ENCODE results near the gene MAN1A2. TPM values are rescaled to one million over a fixed set of nuclear protein-coding genes. Genes with fewer than 3 reads are reported as not detected.

Gene MAN1A2
- total and polyA plus RNA-seq, 10 of the 15 experiments (the other 5 are each of a cell fraction or from before 2014, with no cell fraction given), result 2.8 to 23.6 (median 16.0) TPM

DNA sequence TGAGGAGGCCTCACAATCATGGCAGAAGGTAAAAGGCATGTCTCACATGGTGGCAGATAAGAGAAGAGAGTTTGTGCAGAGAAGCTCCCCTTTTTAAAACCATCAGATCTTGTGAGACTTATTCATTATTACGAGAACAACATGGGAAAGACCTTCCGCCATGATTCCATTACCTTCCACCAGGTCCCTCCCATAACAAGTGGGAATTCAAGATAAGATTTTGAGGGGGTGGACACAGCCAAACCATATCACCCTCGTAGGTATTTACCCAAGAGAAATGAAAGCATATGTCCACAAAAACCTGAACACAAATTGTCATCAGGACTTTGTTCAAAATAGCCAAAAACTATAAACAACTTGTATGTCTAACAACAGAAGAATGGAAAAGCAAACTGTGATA lies 192.7 kb downstream of the MAN1A2 start:
- Histone ChIP-seq H3K27ac (ENCODE audit: control insufficient read depth, insufficient read depth) (no peak overlapping the region), H3K9me3 (replicated peaks; ENCODE audit: control insufficient read depth, insufficient read depth, low read length) (no peaks in the 10 kb centered on the region; the same call in 2 of the 3 replicates), H2AFZ (ENCODE audit: control insufficient read depth, low read depth, low read length) (no peak overlapping the region), H4K20me1 (ENCODE audit: control insufficient read depth, insufficient read depth) (peaks cover 3% of the 10 kb centered on the region), H3K36me3 (ENCODE audit: control insufficient read depth in 2 of 2, insufficient read depth in 2 of 2, low read length in 1 of 2) (no peaks in the 10 kb centered on the region), H3K79me2 (ENCODE audit: control insufficient read depth, insufficient read depth, low read length) (no peaks in the 10 kb centered on the region), H3K4me3 (no peak overlapping the region), H3K4me1 (ENCODE audit: control insufficient read depth, insufficient read depth, low read length) (no peaks in the 10 kb centered on the region), H3K4me2 (ENCODE audit: control insufficient read depth, insufficient read depth) (no peak overlapping the region), H3K27me3 (replicated peaks in 1 of 2; ENCODE audit: control insufficient read depth in 2 of 2, insufficient read depth in 2 of 2, low read length in 1 of 2) (peaks cover 0 to 3% of the 10 kb centered on the region in 2 experiments; a peak in 2 of 4 replicates), H3K9ac (ENCODE audit: control insufficient read depth, insufficient read depth, low read length) (no peak overlapping the region)
- 33% methylated on average over 3 of the region's 3 CpGs for WGBS (ENCODE audit: insufficient coverage, insufficient replicate concordance, low lambda C conversion rate, missing lambda C conversion rate)
- TF ChIP-seq YBX1 (IDR thresholded peaks at IDR 0.05) (no peak), IRF4 (IDR thresholded peaks at IDR 0.05; ENCODE audit: low read depth, low read length) (no peak)
- CTCF ChIA-PET, result no interaction called here
- ATAC-seq (no peak), DNase-seq (ENCODE audit: low read depth, low spot score) (no peak), FAIRE-seq (no peak)
- SMC1A ChIA-PET (ENCODE audit: uncharacterized antibody, unreplicated experiment), result interaction anchor here (0.7 kb wide), 1 partner anchor 225 kb away, joined by 3 read pairs; no protein-coding TSS in a partner anchor
- no TSS peak for BruUV-seq (replicated peaks)
- RAD21 ChIA-PET (ENCODE audit: unreplicated experiment), result no interaction called here
- POLR2A ChIA-PET, result no interaction called here
- in situ Hi-C loops (cut with MboI), result no loop called here
- intact Hi-C loops (cut with micrococcal nuclease; ENCODE audit: unreplicated experiment), result no loop called here

DNA sequence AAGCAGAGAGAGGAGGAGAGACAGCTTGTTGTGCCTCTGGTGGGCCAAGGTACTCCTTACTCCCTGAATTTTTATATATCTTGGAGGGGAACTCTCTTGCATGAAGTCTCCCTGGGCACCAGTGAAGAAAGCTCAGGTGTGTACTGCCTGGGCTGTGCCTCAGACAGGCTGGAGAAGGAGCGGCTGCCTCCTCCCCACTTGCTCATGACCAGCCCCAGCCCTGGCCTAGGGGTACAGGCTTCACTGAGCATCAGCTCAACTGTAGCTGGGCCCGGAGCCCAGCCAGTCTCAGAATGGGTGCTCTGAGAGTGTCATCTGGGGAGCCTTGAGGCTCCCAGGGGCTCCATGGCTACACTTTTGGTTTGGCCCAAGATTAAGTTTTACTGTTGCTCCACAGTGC lies 193.8 kb downstream of the MAN1A2 start:
- CTCF ChIA-PET, result interaction anchor here (2.3 kb wide), 1 partner anchor 27 kb away, joined by 5 read pairs; no protein-coding TSS in a partner anchor
- Histone ChIP-seq H3K4me1 (ENCODE audit: control insufficient read depth, insufficient read depth, low read length) (no peaks in the 10 kb centered on the region), H3K27me3 (replicated peaks in 1 of 2; ENCODE audit: control insufficient read depth in 2 of 2, insufficient read depth in 2 of 2, low read length in 1 of 2) (peaks cover 0 to 3% of the 10 kb centered on the region in 2 experiments; a peak in 2 of 4 replicates), H2AFZ (ENCODE audit: control insufficient read depth, low read depth, low read length) (no peak overlapping the region), H3K4me2 (ENCODE audit: control insufficient read depth, insufficient read depth) (no peak overlapping the region), H3K36me3 (ENCODE audit: control insufficient read depth in 2 of 2, insufficient read depth in 2 of 2, low read length in 1 of 2) (no peaks in the 10 kb centered on the region), H3K9ac (ENCODE audit: control insufficient read depth, insufficient read depth, low read length) (no peak overlapping the region), H3K9me3 (replicated peaks; ENCODE audit: control insufficient read depth, insufficient read depth, low read length) (no peaks in the 10 kb centered on the region; the same call in 2 of the 3 replicates), H3K4me3 (no peak overlapping the region), H4K20me1 (ENCODE audit: control insufficient read depth, insufficient read depth) (peaks cover 3% of the 10 kb centered on the region), H3K79me2 (ENCODE audit: control insufficient read depth, insufficient read depth, low read length) (no peaks in the 10 kb centered on the region), H3K27ac (ENCODE audit: control insufficient read depth, insufficient read depth) (no peak overlapping the region)
- FAIRE-seq (no peak), ATAC-seq (no peak), DNase-seq (ENCODE audit: low read depth, low spot score) (no peak)
- 31% methylated on average over 2 of the region's 2 CpGs for WGBS (ENCODE audit: insufficient coverage, insufficient replicate concordance, low lambda C conversion rate, missing lambda C conversion rate)
- SMC1A ChIA-PET (ENCODE audit: uncharacterized antibody, unreplicated experiment), result no interaction called here
- intact Hi-C loops (cut with micrococcal nuclease; ENCODE audit: unreplicated experiment) (no loop called here), in situ Hi-C loops (cut with MboI) (no loop called here)
- no TSS peak for BruUV-seq (replicated peaks)
- RAD21 ChIA-PET (ENCODE audit: unreplicated experiment), result no interaction called here
- POLR2A ChIA-PET, result no interaction called here
- TF ChIP-seq, protein P1, sequence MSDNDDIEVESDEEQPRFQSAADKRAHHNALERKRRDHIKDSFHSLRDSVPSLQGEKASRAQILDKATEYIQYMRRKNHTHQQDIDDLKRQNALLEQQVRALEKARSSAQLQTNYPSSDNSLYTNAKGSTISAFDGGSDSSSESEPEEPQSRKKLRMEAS (IDR thresholded peaks at IDR 0.05; ENCODE audit: low read depth, low read length), result no peak
- TF ChIP-seq ESRRA (IDR thresholded peaks at IDR 0.05; ENCODE audit: low read length) (no peak), MEF2B (IDR thresholded peaks at IDR 0.05; ENCODE audit: partially characterized antibody, poor library complexity, severe bottlenecking) (no peak), SP1 (IDR thresholded peaks at IDR 0.05; ENCODE audit: low read depth, low read length) (no peak), EZH2 (IDR thresholded peaks at IDR 0.05; ENCODE audit: borderline replicate concordance, control insufficient read depth, low read depth, low read length) (no peak), PRDM15 (CRISPR knock-in tag; IDR thresholded peaks at IDR 0.05) (no peak), PKNOX1 (IDR thresholded peaks at IDR 0.05) (no peak), E4F1 (IDR thresholded peaks at IDR 0.05; ENCODE audit: borderline replicate concordance, partially characterized antibody) (no peak)
